Neuronal stem cell (in vitro differentiated cells): ENCODE data around the gene MGLL.

Source experiments
- DNase-seq: peaks from one replicate; pipeline ENCODE4 v3.0.0-alpha.2; 2013; ENCODE audit warnings: low spot score
- H2AFZ ChIP-seq: one replicate; pipeline ENCODE4 v1.6.1; 2013; ENCODE audit warnings: mild to moderate bottlenecking, low read length, inconsistent platforms
- H2AK5ac ChIP-seq: 2 replicates; pipeline ENCODE4 v1.6.1; 2013; ENCODE audit warnings: low read depth, mild to moderate bottlenecking, inconsistent platforms, low read length, moderate library complexity, mixed read lengths
- H2BK120ac ChIP-seq: 2 replicates; pipeline ENCODE4 v1.6.1; 2013; ENCODE audit warnings: low read depth, mild to moderate bottlenecking, inconsistent platforms, low read length, moderate library complexity, mixed read lengths
- H2BK12ac ChIP-seq: one replicate; pipeline ENCODE4 v1.6.1; 2013; ENCODE audit warnings: low read length, inconsistent platforms
- H2BK15ac ChIP-seq: 2 replicates; pipeline ENCODE4 v1.6.1; 2013; ENCODE audit warnings: mild to moderate bottlenecking, low read length, inconsistent platforms, mixed read lengths
- H2BK5ac ChIP-seq: one replicate; pipeline ENCODE4 v1.6.1; 2013; ENCODE audit warnings: inconsistent platforms, mild to moderate bottlenecking, low read length, moderate library complexity
- H3K14ac ChIP-seq: one replicate; pipeline ENCODE4 v1.6.1; 2013; ENCODE audit warnings: low read length, inconsistent platforms
- H3K18ac ChIP-seq: 2 replicates; pipeline ENCODE4 v1.6.1; 2013; ENCODE audit warnings: low read length, inconsistent platforms
- H3K23ac ChIP-seq: 2 replicates; pipeline ENCODE4 v1.6.1; 2013; ENCODE audit warnings: low read depth, mild to moderate bottlenecking, mixed read lengths, low read length, inconsistent platforms; ENCODE audit not compliant: poor library complexity
- H3K27ac ChIP-seq: replicated peaks from 3 replicates; pipeline ENCODE4 v1.5.1; 2013; ENCODE audit warnings: low read length, inconsistent platforms
- H3K27me3 ChIP-seq, 3 experiments: 2 replicates each; pipeline ENCODE4 v1.6.1; 2013; ENCODE audit warnings: low read length in 3 of 3, mild to moderate bottlenecking in 2 of 3, inconsistent platforms in 1 of 3, low read depth in 1 of 3, mixed read lengths in 1 of 3, moderate library complexity in 1 of 3; ENCODE audit not compliant: control insufficient read depth in 3 of 3, insufficient read depth in 3 of 3
- H3K36me3 ChIP-seq, 2 donors: replicated peaks in 1 of 2; 2 replicates each; pipeline ENCODE4 v1.6.1; 2013; ENCODE audit warnings: low read length in 2 of 2; ENCODE audit not compliant: control insufficient read depth in 2 of 2, insufficient read depth in 2 of 2
- H3K4ac ChIP-seq: 2 replicates; pipeline ENCODE4 v1.6.1; 2013; ENCODE audit warnings: inconsistent platforms, mild to moderate bottlenecking, low read length, moderate library complexity
- H3K4me1 ChIP-seq, 2 donors: 1 replicate in 1 of 2; 2 replicates in 1 of 2; pipeline ENCODE4 v1.6.1; 2013; ENCODE audit warnings: low read length in 2 of 2, low read depth in 1 of 2; ENCODE audit not compliant: control insufficient read depth in 2 of 2, insufficient read depth in 1 of 2
- H3K4me2 ChIP-seq: one replicate; pipeline ENCODE4 v1.6.1; 2013; ENCODE audit warnings: mild to moderate bottlenecking, low read length, inconsistent platforms; ENCODE audit not compliant: insufficient read depth, poor library complexity, severe bottlenecking
- H3K4me3 ChIP-seq, 2 donors: 2 replicates each; pipeline ENCODE4 v1.5.1; 2013; ENCODE audit warnings: low read length in 2 of 2, mild to moderate bottlenecking in 2 of 2, inconsistent platforms in 1 of 2, moderate library complexity in 1 of 2
- H3K79me1 ChIP-seq: one replicate; pipeline ENCODE4 v1.6.1; 2013; ENCODE audit warnings: low read depth, mild to moderate bottlenecking, inconsistent platforms, low read length, moderate library complexity
- H3K9ac ChIP-seq: one replicate; pipeline ENCODE4 v1.6.1; 2013; ENCODE audit warnings: mild to moderate bottlenecking, low read depth, low read length, inconsistent platforms; ENCODE audit not compliant: poor library complexity
- H3K9me3 ChIP-seq, 2 donors: replicated peaks in 1 of 2; 2 replicates each; pipeline versions ENCODE3 to v1.6.1; 2013; ENCODE audit warnings: low read length in 2 of 2, mild to moderate bottlenecking in 2 of 2, inconsistent platforms in 1 of 2, low read depth in 1 of 2, mixed read lengths in 1 of 2, moderate library complexity in 1 of 2; ENCODE audit not compliant: control insufficient read depth in 2 of 2, insufficient read depth in 1 of 2
- H4K8ac ChIP-seq: one replicate; pipeline ENCODE4 v1.6.1; 2013; ENCODE audit warnings: low read depth, mild to moderate bottlenecking, inconsistent platforms, low read length, moderate library complexity
- H4K91ac ChIP-seq: one replicate; pipeline ENCODE4 v1.6.1; 2013; ENCODE audit warnings: low read length, low read depth, mild to moderate bottlenecking, inconsistent platforms; ENCODE audit not compliant: poor library complexity
- WGBS, 2 donors: extraction: QIAGEN DNeasy Blood & Tissue Kit; methylation state at CpG; one replicate each; pipeline ENCODE4 v1.1.7; 2013; ENCODE audit warnings: missing lambda C conversion rate in 2 of 2, mixed read lengths in 1 of 2; ENCODE audit not compliant: insufficient read length in 2 of 2, insufficient replicate concordance in 1 of 2; ENCODE audit errors: extremely low coverage in 2 of 2; 5-methylcytosine and 5-hydroxymethylcytosine counted together

MGLL gene

GRCh38 chr3:127687228-127687737 lies 135.0 kb downstream of the MGLL start:
- Histone ChIP-seq H2BK5ac (no peak overlapping the region), H3K27ac (no peak overlapping the region), H3K4ac (no peak overlapping the region)

GRCh38 chr3:127686512-127686894 lies 135.8 kb downstream of the MGLL start:
- no peak overlapping the region for H2BK120ac ChIP-seq
- no peak overlapping the region for H3K27ac ChIP-seq
- H2AFZ ChIP-seq: no peak overlapping the region
- H3K14ac ChIP-seq: no peak overlapping the region
- no peak overlapping the region for H3K4ac ChIP-seq
- peaks cover 4 to 31% of the 10 kb centered on the region in 2 donors for H3K4me1 ChIP-seq
- H3K9ac ChIP-seq: no peak overlapping the region
- H3K23ac ChIP-seq: no peak overlapping the region
- no peak overlapping the region for H4K91ac ChIP-seq
- no peak for DNase-seq
- peaks cover 0 to 8% (median 0%) of the 10 kb centered on the region in 3 experiments for H3K27me3 ChIP-seq
- H3K79me1 ChIP-seq: no peaks in the 10 kb centered on the region
- no peak overlapping the region for H2AK5ac ChIP-seq
- no peaks in the 10 kb centered on the region for H3K9me3 ChIP-seq
- H2BK5ac ChIP-seq: no peak overlapping the region
- H2BK15ac ChIP-seq: no peak overlapping the region
- H3K36me3 ChIP-seq: no peaks in the 10 kb centered on the region
- no peak overlapping the region for H2BK12ac ChIP-seq
- H4K8ac ChIP-seq: no peak overlapping the region
- H3K18ac ChIP-seq: no peak overlapping the region
- no peak overlapping the region for H3K4me2 ChIP-seq
- no peak overlapping the region for H3K4me3 ChIP-seq

More at GRCh38 chr3:127687228-127687737, 135.0 kb downstream of the MGLL start:
- no peak for DNase-seq
- peaks cover 0 to 8% (median 0%) of the 10 kb centered on the region in 3 experiments for H3K27me3 ChIP-seq
- H2BK12ac ChIP-seq: no peak overlapping the region
- H3K18ac ChIP-seq: no peak overlapping the region
- no peak overlapping the region for H3K4me3 ChIP-seq
- H3K9me3 ChIP-seq: no peaks in the 10 kb centered on the region
- no peak overlapping the region for H2AFZ ChIP-seq
- H3K9ac ChIP-seq: no peak overlapping the region
- H3K14ac ChIP-seq: no peak overlapping the region
- H2BK120ac ChIP-seq: no peak overlapping the region
- no peaks in the 10 kb centered on the region for H3K36me3 ChIP-seq
- no peak overlapping the region for H3K4me2 ChIP-seq
- H3K23ac ChIP-seq: no peak overlapping the region
- peaks cover 4 to 34% of the 10 kb centered on the region in 2 donors for H3K4me1 ChIP-seq
- H2AK5ac ChIP-seq: no peak overlapping the region
- no peak overlapping the region for H4K8ac ChIP-seq
- H3K79me1 ChIP-seq: no peaks in the 10 kb centered on the region
- 100% methylated on average over 2 of the region's 2 CpGs for WGBS, 2 donors
- H2BK15ac ChIP-seq: no peak overlapping the region
- no peak overlapping the region for H4K91ac ChIP-seq

GRCh38 chr3:127685708-127686511 lies 136.4 kb downstream of the MGLL start:
- H2BK12ac ChIP-seq: no peak overlapping the region
- H3K9me3 ChIP-seq: no peaks in the 10 kb centered on the region
- no peak overlapping the region for H3K23ac ChIP-seq
- H3K18ac ChIP-seq: no peak overlapping the region
- H3K4me1 ChIP-seq: peaks cover 4 to 30% of the 10 kb centered on the region in 2 donors
- no peak overlapping the region for H3K9ac ChIP-seq
- peak overlapping the region; percentile 14 for H2BK15ac ChIP-seq
- no peak overlapping the region for H3K4me2 ChIP-seq
- DNase-seq: no peak
- no peak overlapping the region for H4K91ac ChIP-seq
- H2AFZ ChIP-seq: no peak overlapping the region
- no peak overlapping the region for H3K14ac ChIP-seq
- H2BK120ac ChIP-seq: no peak overlapping the region
- H2BK5ac ChIP-seq: no peak overlapping the region
- no peak overlapping the region for H3K4me3 ChIP-seq
- no peak overlapping the region for H3K27ac ChIP-seq
- WGBS, 2 donors: 100% methylated on average over 3 of the region's 4 CpGs
- H3K4ac ChIP-seq: no peak overlapping the region
- no peaks in the 10 kb centered on the region for H3K36me3 ChIP-seq
- H2AK5ac ChIP-seq: no peak overlapping the region
- H4K8ac ChIP-seq: no peak overlapping the region
- H3K79me1 ChIP-seq: no peaks in the 10 kb centered on the region
- H3K27me3 ChIP-seq: peaks cover 0 to 8% (median 0%) of the 10 kb centered on the region in 3 experiments

- no peak overlapping the region for H4K8ac ChIP-seq
- H2BK15ac ChIP-seq: peak overlapping the region; percentile 14
- H2BK12ac ChIP-seq: no peak overlapping the region
- no peak overlapping the region for H2AFZ ChIP-seq
- H4K91ac ChIP-seq: no peak overlapping the region
- no peak overlapping the region for H3K27ac ChIP-seq
- H3K4me2 ChIP-seq: no peak overlapping the region
- peaks cover 0 to 8% (median 0%) of the 10 kb centered on the region in 3 experiments for H3K27me3 ChIP-seq
- H3K79me1 ChIP-seq: no peaks in the 10 kb centered on the region
- peak overlapping the region; percentile 16 for H3K18ac ChIP-seq
- peaks cover under 1 to 23% of the 10 kb centered on the region in 2 donors for H3K4me1 ChIP-seq
- H3K4me3 ChIP-seq: no peak overlapping the region
- no peak overlapping the region for H2BK120ac ChIP-seq
- H3K4ac ChIP-seq: no peak overlapping the region
- WGBS, 2 donors: no CpG with 5 or more reads among the region's 22 CpGs
- H3K36me3 ChIP-seq: no peaks in the 10 kb centered on the region
- peak overlapping the region; percentile 57 for H2AK5ac ChIP-seq
- H3K9me3 ChIP-seq: no peaks in the 10 kb centered on the region
- no peak overlapping the region for H2BK5ac ChIP-seq
- H3K23ac ChIP-seq: no peak overlapping the region
- no peak overlapping the region for H3K9ac ChIP-seq
- DNase-seq: no peak
- H3K14ac ChIP-seq: no peak overlapping the region
Observed at GRCh38 chr3:127684871-127685707, 137.2 kb downstream of the MGLL start.
